K562 (cell line): ENCODE measurements around the gene FILIP1L. TPM values are rescaled to one million over a fixed set of nuclear protein-coding genes. Genes with fewer than 3 reads are reported as not detected.

ENCODE experiments used
- ATF1 ChIP-seq, 2 experiments: fragments of 450-650 bp in 1 of 2; IDR thresholded peaks; 2 replicates each; pipeline ENCODE4 v1.6.1; 2016; ENCODE audit warnings: missing compliant biosample characterization in 1 of 2, missing genetic modification characterization in 1 of 2
- C11orf30 ChIP-seq: fragments of 450-650 bp; IDR thresholded peaks from 2 replicates; pipeline ENCODE4 v1.6.1; 2016; ENCODE audit warnings: low read depth, mild to moderate bottlenecking
- E2F4 ChIP-seq: sonication (generic); formaldehyde crosslinking; IDR thresholded peaks from 2 replicates; pipeline ENCODE4 v1.8.0; 2022; ENCODE audit warnings: mild to moderate bottlenecking, low read depth, missing genetic modification reagents
- E2F6 ChIP-seq, 2 experiments: IDR thresholded peaks; 2 replicates each; pipeline ENCODE4 v1.6.1; 2011; ENCODE audit warnings: borderline replicate concordance in 1 of 2, control low read depth in 1 of 2, low read depth in 1 of 2, low read length in 1 of 2, mild to moderate bottlenecking in 1 of 2, mixed read lengths in 1 of 2, moderate library complexity in 1 of 2; ENCODE audit not compliant: insufficient read depth in 1 of 2, insufficient read length in 1 of 2, poor library complexity in 1 of 2, severe bottlenecking in 1 of 2; ENCODE audit errors: extremely low read depth in 1 of 2
- HNRNPUL1 ChIP-seq: fragments of 200-400 bp; formaldehyde crosslinking; IDR thresholded peaks from 2 replicates; pipeline ENCODE4 v1.6.1; 2017; ENCODE audit warnings: low read length
- SETDB1 ChIP-seq: IDR thresholded peaks from one replicate; pipeline ENCODE4 v1.6.1; 2012; ENCODE audit warnings: low read length, control low read depth, inconsistent platforms
- SREBF2 ChIP-seq: sonication (generic); formaldehyde crosslinking; IDR thresholded peaks from 2 replicates; pipeline ENCODE4 v1.4.0; 2020; ENCODE audit warnings: mild to moderate bottlenecking, missing genetic modification reagents
- TCF7 ChIP-seq: sonication (generic); IDR thresholded peaks from 2 replicates; pipeline ENCODE4 v1.6.1; 2016; ENCODE audit warnings: antibody characterized with exemption, borderline replicate concordance
- VEZF1 ChIP-seq: fragments of 200-800 bp; sonication (Bioruptor generic); IDR thresholded peaks from 2 replicates; pipeline ENCODE4 v1.6.1; 2017; ENCODE audit warnings: missing genetic modification characterization, missing compliant biosample characterization
- ZBTB40 ChIP-seq, 2 experiments: fragments of 450-650 bp in 1 of 2; sonication (generic) in 1 of 2; formaldehyde crosslinking in 1 of 2; IDR thresholded peaks; 2 replicates each; pipeline versions ENCODE4 v1.7.1 to v1.9.0; 2016 to 2022; ENCODE audit warnings: inconsistent platforms in 1 of 2, mild to moderate bottlenecking in 1 of 2, missing genetic modification reagents in 1 of 2
- ZNF174 ChIP-seq: fragments of 250-450 bp; sonication (Bioruptor Pico); IDR thresholded peaks from 2 replicates; pipeline ENCODE4 v1.4.0; 2020; ENCODE audit warnings: mild to moderate bottlenecking
- ZNF311 ChIP-seq: fragments of 250-450 bp; sonication (Bioruptor Pico); IDR thresholded peaks from 2 replicates; pipeline ENCODE4 v1.4.0; 2020; ENCODE audit warnings: mild to moderate bottlenecking, moderate library complexity
- ZNF707 ChIP-seq: fragments of 250-450 bp; sonication (Bioruptor Pico); conservative IDR thresholded peaks from 2 replicates; pipeline ENCODE4 v1.8.0; 2022; ENCODE audit warnings: inconsistent platforms, mild to moderate bottlenecking, moderate library complexity
- polyA plus RNA-seq, 8 experiments: library from polyadenylated mRNA; depleted of rRNA in 4 of 8; stranded (reverse) in 5 of 8; unstranded in 3 of 8; fragments of >200 nt; fragmentation: Nextera tagmentation in 2 of 8; fragmentation: Illumina TruSeq in 1 of 8; extraction: Ambion mirVana in 2 of 8; extraction: Trizol in 1 of 8; gene quantifications; 2 replicates each; pipeline versions ENCODE4 v1.2.1 to v1.2.3, GENCODE V29; 2011 to 2014; ENCODE audit warnings: inconsistent platforms in 1 of 8, missing spikeins in 1 of 8
- total RNA-seq, 7 experiments: library from RNA; depleted of rRNA in 6 of 7; stranded (reverse); fragments of >200 nt in 6 of 7; fragmentation: Illumina TruSeq in 2 of 7; extraction: Trizol in 2 of 7; gene quantifications; 2 replicates each; pipeline versions ENCODE4 v1.2.1 to v1.2.3, GENCODE V29; 2011 to 2021; ENCODE audit warnings: low replicate concordance in 1 of 7

Gene FILIP1L
- total and polyA plus RNA-seq, 9 of the 15 experiments (the other 6 are each of a cell fraction or from before 2014, with no cell fraction given): 0.50 to 2.1 (median 1.1) TPM

GRCh38 chr3:99920481-99921376, 193.6 kb downstream of the FILIP1L start (continued):
- TF ChIP-seq ZBTB40 (IDR thresholded peaks at IDR 0.05) (no peak), ZBTB40 (CRISPR knock-in tag; IDR thresholded peaks at IDR 0.05) (no peak), HNRNPUL1 (no peak), ZNF311 (CRISPR knock-in tag) (no peak), ZNF707 (CRISPR knock-in tag) (no peak), C11orf30 (no peak), SETDB1 (no peak), ZNF174 (CRISPR knock-in tag) (no peak), VEZF1 (CRISPR knock-in tag) (0 out of 2 replicates have a peak, but pooled peaks have one; percentile 14), SREBF2 (CRISPR knock-in tag) (no peak), E2F6 (IDR thresholded peaks at IDR 0.05; ENCODE audit: borderline replicate concordance in 1 of 2, extremely low read depth in 1 of 2, insufficient read depth in 1 of 2, insufficient read length in 1 of 2, low read depth in 1 of 2, low read length in 1 of 2, poor library complexity in 1 of 2, severe bottlenecking in 1 of 2) (no peak), TCF7 (no peak), E2F4 (CRISPR knock-in tag) (no peak), ATF1 (CRISPR knock-in tag; IDR thresholded peaks at IDR 0.05) (no peak), ATF1 (tag; IDR thresholded peaks at IDR 0.05) (peak; percentile 40; the same call in 1 of the 2 replicates)
